ENCODE measurements around the gene ARHGEF40.
A peak's percentile ranks its signal among the peaks of the same experiment; 100 is the strongest.

ARHGEF40 gene

DNA sequence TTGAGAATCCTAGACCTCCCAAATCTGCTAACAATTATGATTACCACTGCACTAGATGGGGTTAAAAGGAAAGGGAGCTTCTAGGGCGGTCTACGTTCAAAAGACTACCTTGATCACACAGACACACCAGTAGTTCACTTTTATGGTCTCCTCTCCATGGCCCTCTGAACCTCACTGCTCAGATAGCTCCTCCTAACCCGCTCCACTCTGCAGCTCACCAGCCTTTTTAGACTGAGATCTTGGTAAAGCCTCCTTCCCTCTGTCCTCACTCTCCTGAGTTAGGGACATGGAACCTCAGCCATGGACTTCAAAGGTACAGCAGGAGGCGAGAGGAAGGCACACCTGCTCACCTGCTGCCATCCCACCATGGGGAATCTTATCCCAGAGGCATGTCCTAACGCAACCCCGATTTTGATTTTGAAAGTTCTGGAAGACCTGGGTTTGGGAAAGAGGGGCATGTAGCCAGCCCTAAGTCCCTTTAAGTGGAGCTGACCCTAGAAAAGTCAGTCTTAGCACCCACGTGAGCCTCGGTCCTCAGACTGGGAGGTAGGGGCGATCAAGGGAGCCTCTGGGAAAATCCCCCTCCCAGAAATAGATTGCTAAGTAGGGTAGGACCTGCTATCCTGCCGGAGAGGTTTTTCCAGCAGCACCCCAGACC is 27.0 kb downstream of the ARHGEF40 start:
- H3K27ac ChIP-seq, result peak overlapping the region; percentile 89
- H3K4me2 ChIP-seq, result peak overlapping the region; percentile 86
- H3K4me3 ChIP-seq, result peak overlapping the region; percentile 67
- H3K9ac ChIP-seq, result peak overlapping the region; percentile 82
- TF ChIP-seq Cebpa-rat (IDR thresholded peaks at IDR 0.05), result no peak
- peaks cover 80% of the 10 kb centered on the region for H3K4me1 ChIP-seq
- H3K9me3 ChIP-seq, result no peaks in the 10 kb centered on the region
- peaks cover 44% of the 10 kb centered on the region for H4K20me1 ChIP-seq
- no peaks in the 10 kb centered on the region for H3K27me3 ChIP-seq
- H3K36me3 ChIP-seq, result peaks cover 13% of the 10 kb centered on the region

DNA sequence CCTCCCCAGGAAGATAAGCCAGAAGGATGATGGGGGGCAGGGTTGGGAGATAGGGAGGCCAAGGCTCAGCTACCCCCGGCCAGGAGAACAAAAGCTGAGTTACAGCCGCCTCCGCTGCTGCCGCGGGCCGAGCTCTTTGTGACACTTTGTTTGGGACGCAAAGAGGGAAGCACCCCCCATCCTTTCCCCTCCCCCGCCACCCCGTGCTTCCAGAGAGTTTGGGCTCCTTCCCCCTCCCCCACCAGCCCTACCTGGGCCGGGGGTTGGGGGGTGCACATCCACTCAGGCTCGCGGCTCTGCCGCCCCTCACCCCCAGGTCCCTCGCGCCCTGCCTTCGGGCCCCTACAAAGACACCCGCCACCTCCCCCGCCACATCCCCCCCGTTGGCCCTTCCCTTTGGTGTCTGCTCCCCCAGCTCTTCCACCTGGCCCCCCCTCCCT is 27.6 kb downstream of the ARHGEF40 start:
- peaks cover 41% of the 10 kb centered on the region for H4K20me1 ChIP-seq
- no peak for TF ChIP-seq Cebpa-rat (IDR thresholded peaks at IDR 0.05)
- peak overlapping the region; percentile 82 for H3K9ac ChIP-seq
- peaks cover 80% of the 10 kb centered on the region for H3K4me1 ChIP-seq
- H3K27me3 ChIP-seq, result no peaks in the 10 kb centered on the region
- no peaks in the 10 kb centered on the region for H3K9me3 ChIP-seq
- peaks cover 9% of the 10 kb centered on the region for H3K36me3 ChIP-seq
- peak overlapping the region; percentile 86 for H3K4me2 ChIP-seq
- peak overlapping the region; percentile 89 for H3K27ac ChIP-seq
- peak overlapping the region; percentile 67 for H3K4me3 ChIP-seq

- Histone ChIP-seq H3K4me1 (peaks cover 80% of the 10 kb centered on the region), H3K9ac (peak within 1 kb of the TSS; percentile 87), H4K20me1 (peaks cover 35% of the 10 kb centered on the region), H3K9me3 (no peaks in the 10 kb centered on the region), H3K36me3 (peaks cover 3% of the 10 kb centered on the region), H3K27me3 (no peaks in the 10 kb centered on the region), H3K4me3 (peak within 1 kb of the TSS; percentile 78), H3K27ac (peak within 1 kb of the TSS; percentile 89), H3K4me2 (peak within 1 kb of the TSS; percentile 86)
- no peak for TF ChIP-seq Cebpa-rat (IDR thresholded peaks at IDR 0.05)
Observed at GRCh38 chr14:21098076-21098891, 28.2 kb downstream of the ARHGEF40 start, which contains the start of gene ZNF219. Gene ZNF219, minus strand, starts transcription at chr14:21098655. Its CDS starts 5,064 bp downstream, at chr14:21093591.

DNA sequence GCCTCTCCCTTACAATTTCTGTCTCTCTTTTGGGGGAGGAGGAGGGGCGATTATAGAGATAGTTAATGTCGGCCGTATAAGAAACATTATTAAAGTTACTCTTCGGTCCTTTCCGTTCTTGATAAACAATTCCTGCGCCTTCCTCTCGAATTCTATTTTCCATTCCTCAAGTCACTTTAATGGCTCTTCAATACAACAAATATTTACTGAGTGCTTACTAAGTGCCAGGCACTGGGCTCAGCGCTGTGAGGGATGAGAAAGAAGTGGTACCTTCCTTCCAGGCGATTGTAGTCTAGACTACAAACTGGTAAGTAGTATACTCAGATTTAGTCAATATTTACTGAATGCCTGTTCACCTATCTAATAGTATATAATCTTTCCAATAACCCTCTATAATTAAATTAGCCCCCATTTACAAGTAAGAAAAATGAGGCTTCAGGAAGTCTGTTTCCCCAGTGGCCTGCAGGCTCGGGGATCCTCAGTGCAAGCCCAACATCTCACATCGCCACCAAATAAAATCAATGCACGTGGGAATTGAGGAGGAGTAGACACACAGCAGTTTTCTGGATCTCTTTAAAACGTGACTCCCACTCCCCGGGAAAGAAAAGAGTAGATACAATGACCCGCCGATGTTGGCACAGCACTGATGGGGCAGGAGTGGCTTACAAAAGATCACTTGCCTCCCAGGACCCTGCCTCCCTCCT is 28.9 kb downstream of the ARHGEF40 start:
- H3K4me3 ChIP-seq, result peak overlapping the region; percentile 78
- H3K27me3 ChIP-seq, result no peaks in the 10 kb centered on the region
- peak overlapping the region; percentile 63 for H3K27ac ChIP-seq
- no peaks in the 10 kb centered on the region for H3K9me3 ChIP-seq
- peaks cover 74% of the 10 kb centered on the region for H3K4me1 ChIP-seq
- H4K20me1 ChIP-seq, result peaks cover 27% of the 10 kb centered on the region
- H3K9ac ChIP-seq, result peak overlapping the region; percentile 87
- no peak for TF ChIP-seq Cebpa-rat (IDR thresholded peaks at IDR 0.05)
- H3K4me2 ChIP-seq, result peak overlapping the region; percentile 86
- H3K36me3 ChIP-seq, result no peaks in the 10 kb centered on the region

DNA sequence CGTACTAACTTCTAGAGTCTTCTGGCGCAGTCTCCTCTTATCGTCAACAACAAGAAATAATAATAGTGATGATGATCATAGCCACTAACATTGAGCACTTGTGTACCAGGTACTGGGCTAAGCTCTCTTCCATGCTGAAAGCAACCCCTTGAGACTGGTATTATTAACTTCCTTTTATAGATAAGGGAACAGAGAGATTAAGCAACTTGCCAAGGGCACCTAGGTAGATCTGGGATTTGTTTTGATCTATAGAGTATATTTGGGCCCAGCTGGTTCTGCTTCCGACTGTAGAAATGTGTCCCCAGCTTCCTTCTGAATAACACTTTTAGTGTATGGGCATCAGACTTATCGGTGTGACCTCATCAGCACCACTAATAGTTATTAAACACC is 29.5 kb downstream of the ARHGEF40 start:
- Histone ChIP-seq H4K20me1 (peaks cover 22% of the 10 kb centered on the region), H3K27ac (peak overlapping the region; percentile 63; the same call in 1 of the 2 replicates), H3K9ac (peak overlapping the region; percentile 87), H3K4me2 (peak overlapping the region; percentile 86), H3K36me3 (no peaks in the 10 kb centered on the region), H3K4me3 (peak overlapping the region; percentile 78), H3K4me1 (peaks cover 70% of the 10 kb centered on the region), H3K9me3 (no peaks in the 10 kb centered on the region), H3K27me3 (no peaks in the 10 kb centered on the region)
- TF ChIP-seq Cebpa-rat (IDR thresholded peaks at IDR 0.05), result no peak

- Histone ChIP-seq H3K4me3 (peak within 1 kb of the TSS; percentile 78; the same call in 1 of the 2 replicates), H3K4me1 (peaks cover 67% of the 10 kb centered on the region), H3K27ac (0 out of 2 replicates have a peak within 1 kb of the TSS, but pooled peaks have one; percentile 63), H3K4me2 (peak within 1 kb of the TSS; percentile 86), H3K9ac (peak within 1 kb of the TSS; percentile 87), H3K36me3 (no peaks in the 10 kb centered on the region), H3K27me3 (no peaks in the 10 kb centered on the region), H3K9me3 (no peaks in the 10 kb centered on the region), H4K20me1 (peaks cover 11% of the 10 kb centered on the region)
- no peak for TF ChIP-seq Cebpa-rat (IDR thresholded peaks at IDR 0.05)
Observed at GRCh38 chr14:21100931-21101330, 30.8 kb downstream of the ARHGEF40 start, which contains the start of gene TMEM253. Gene TMEM253, plus strand, starts transcription at chr14:21101066. Its CDS starts 278 bp downstream, at chr14:21101344.

DNA sequence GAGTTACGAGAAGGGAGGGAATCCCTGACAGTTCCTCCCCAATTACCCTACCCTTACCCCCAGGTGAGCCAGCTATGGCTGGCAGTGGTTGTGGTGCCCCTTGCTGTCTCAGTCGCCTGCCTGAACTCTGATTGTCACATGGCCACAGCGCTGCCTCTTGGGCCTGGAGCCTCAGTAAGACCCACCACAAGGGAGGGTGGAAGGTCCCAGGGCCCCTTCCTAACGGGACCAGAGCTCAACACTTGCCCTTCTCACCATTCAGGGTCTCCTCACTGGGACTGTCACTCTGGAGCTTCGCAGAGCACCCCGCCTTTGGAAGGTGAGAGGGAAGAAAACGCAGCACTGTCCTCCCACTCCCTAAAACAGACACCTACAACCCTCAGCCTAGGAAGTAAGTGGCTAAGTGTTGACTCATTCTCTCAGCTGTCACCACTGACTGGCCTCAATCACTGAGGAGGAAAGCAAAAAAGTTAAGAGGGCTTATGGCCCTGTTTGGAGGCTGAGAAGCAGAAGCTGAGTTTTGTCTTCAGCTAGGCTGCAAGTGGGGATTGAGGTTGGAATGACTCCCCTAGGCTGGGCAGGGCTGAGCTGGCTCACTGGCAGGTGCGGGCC is 31.8 kb downstream of the ARHGEF40 start:
- peak overlapping the region; percentile 83; the same call in 1 of the 2 replicates for H3K4me2 ChIP-seq
- H4K20me1 ChIP-seq, result peaks cover 2% of the 10 kb centered on the region; the same call in 1 of the 2 replicates
- no peak overlapping the region for H3K9ac ChIP-seq
- H3K4me3 ChIP-seq, result no peak overlapping the region
- H3K27ac ChIP-seq, result no peak overlapping the region
- no peak for TF ChIP-seq Cebpa-rat (IDR thresholded peaks at IDR 0.05)
- no peaks in the 10 kb centered on the region for H3K27me3 ChIP-seq
- H3K4me1 ChIP-seq, result peaks cover 64% of the 10 kb centered on the region
- H3K36me3 ChIP-seq, result no peaks in the 10 kb centered on the region
- H3K9me3 ChIP-seq, result no peaks in the 10 kb centered on the region

DNA sequence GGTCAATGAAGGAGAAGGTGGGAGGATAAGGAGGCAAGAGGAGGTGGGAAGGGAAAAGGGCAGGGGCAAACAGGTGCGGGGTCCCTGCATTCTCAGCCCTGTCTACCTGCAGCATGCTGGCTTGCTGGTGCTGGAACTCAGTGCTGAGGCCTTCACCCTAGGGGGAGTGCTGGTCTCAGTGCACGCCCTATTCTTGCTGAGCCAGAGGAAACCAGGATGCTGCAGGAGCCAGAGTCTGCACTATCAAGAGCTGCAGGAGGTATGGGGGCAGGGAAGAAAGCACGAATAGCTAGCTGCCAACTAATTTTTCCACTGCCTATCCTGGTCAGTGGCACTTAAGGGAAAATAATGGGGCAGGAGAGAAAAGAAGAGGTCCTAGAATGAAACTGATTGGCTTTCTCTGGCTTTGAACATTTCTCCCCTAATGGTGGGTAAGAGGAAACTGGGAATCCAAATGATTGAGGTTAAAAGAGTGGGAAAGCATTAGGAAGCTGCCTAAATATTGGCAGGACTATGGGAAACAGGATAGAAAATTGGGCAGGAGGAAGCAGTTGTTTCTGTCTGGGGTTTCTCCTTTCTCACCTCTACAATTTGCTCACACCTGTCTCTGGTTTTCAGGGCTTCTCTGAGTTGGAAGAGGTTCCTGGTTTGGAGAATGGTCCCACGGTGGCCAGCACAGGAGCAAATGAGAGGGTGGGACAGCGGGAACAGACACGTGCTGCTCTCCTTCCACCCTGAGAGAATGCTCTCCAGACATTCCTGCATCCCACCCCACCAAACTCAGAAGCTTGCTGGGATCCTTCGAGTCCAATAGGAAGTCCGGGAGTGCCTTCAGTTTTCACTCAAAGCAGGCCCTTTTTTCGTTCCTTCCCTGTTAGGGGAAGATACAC is 32.7 kb downstream of the ARHGEF40 start:
- H3K4me1 ChIP-seq, result peaks cover 58% of the 10 kb centered on the region
- peak overlapping the region; percentile 100; the same call in 1 of the 2 replicates for H3K27ac ChIP-seq
- H3K9me3 ChIP-seq, result no peaks in the 10 kb centered on the region
- H4K20me1 ChIP-seq, result no peaks in the 10 kb centered on the region
- H3K27me3 ChIP-seq, result no peaks in the 10 kb centered on the region
- H3K4me3 ChIP-seq, result peak overlapping the region; percentile 87
- peak overlapping the region; percentile 83 for H3K4me2 ChIP-seq
- peak overlapping the region; percentile 99 for H3K9ac ChIP-seq
- no peak for TF ChIP-seq Cebpa-rat (IDR thresholded peaks at IDR 0.05)
- no peaks in the 10 kb centered on the region for H3K36me3 ChIP-seq

Data from BLaER1 (cell line).